NCI-H526 treated with DMSO at 0.1 percent for 48 hours (cell line): ENCODE measurements around the gene EXT2.

Experiments used
- DNase-seq: peaks from one replicate; lab custom pipeline; 2025; lab: John Stamatoyannopoulos, UW

EXT2 gene

GRCh38 chr11:44095506-44096359, at the start of gene EXT2:
EXT2 (plus strand) TSS chr11:44095678; CDS start chr11:44107713, 12,035 bp downstream.
- DNase-seq = peak; percentile 75

- DNase-seq = no peak
These were observed 49.3 kb upstream of the EXT2 start for GRCh38 chr11:44046182-44046581.

GRCh38 chr11:44047298-44047697, 48.2 kb upstream of the EXT2 start:
- DNase-seq = no peak

DNA sequence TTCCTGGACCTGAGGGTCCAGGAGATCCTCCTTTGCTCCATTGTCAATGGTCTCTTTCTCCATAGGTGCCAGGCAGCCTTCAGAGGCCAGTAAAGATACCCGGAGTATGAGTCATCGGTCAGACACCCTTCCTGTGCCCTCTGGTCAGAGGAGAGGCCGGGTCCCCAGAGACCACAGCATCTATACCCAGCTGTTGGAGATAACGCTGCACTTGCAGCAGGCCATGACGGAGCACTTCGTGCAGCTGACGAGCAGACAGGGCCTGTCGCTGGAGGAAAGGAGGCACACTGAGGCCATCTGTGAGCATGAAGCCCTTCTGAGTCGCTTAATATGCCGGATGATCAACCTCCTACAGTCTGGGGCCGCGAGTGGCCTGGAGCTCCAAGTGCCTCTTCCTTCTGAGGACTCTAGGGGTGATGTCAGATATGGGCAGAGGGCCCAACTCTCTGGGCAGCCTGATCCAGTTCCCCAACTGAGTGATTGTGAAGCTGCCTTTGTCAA, 47.5 kb upstream of the EXT2 start, which contains the start of gene ACCSL:
Gene ACCSL (plus strand): TSS at position 51 of the 501 bp plus-strand sequence. CDS start 56 bp downstream, at position 107.
- no peak for DNase-seq

GRCh38 chr11:44049832-44050231, 45.6 kb upstream of the EXT2 start:
- DNase-seq = no peak

GRCh38 chr11:44051171-44051570, 44.3 kb upstream of the EXT2 start:
- no peak for DNase-seq

- no peak for DNase-seq
These were observed 38.1 kb upstream of the EXT2 start for GRCh38 chr11:44057340-44057739.

DNA sequence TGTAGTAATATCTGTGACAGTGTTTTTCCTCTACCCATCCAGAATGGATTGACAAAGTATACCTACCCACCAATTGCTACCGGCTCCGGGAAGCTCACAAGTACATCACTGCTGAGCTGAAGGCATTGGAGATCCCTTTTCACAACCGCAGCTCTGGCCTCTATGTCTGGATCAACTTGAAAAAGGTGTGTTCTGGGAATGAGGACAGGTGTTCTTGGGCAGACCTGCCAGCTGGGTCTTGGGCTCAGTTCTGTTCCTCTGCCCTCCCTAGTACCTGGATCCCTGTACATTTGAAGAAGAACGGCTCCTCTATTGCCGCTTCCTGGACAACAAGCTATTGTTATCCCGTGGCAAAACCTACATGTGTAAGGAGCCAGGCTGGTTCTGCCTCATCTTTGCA, 37.2 kb upstream of the EXT2 start:
- DNase-seq = no peak

DNA sequence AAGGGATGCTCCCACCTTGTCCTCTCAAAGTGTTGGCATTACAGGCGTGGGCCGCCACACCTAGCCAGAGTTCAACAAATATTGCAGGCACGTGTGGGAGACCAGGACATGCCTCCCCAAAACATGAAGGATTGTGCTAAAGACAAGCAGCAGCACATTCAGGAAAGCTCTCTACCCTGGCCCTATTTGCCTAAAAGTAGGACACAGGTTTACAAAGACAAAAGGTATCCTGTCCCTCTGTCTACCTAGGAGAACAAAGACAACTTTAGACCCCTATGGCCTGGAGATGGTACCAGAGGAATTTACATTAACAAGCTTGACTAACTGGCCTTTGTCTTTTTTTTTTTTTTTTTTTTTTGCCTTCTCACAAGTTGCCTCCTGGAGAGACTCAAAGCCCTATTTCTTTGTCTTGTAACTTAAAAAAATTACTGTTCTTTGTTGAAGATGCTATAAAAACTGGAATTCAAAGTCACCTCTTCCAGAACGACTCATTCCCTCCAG, 30.3 kb upstream of the EXT2 start:
- no peak for DNase-seq

- DNase-seq = peak; percentile 79
These were observed 29.4 kb upstream of the EXT2 start, which contains the start of gene ACCS for GRCh38 chr11:44065841-44066731. ACCS (plus strand) TSS chr11:44066270; CDS start chr11:44067628, 1,358 bp downstream.

DNA sequence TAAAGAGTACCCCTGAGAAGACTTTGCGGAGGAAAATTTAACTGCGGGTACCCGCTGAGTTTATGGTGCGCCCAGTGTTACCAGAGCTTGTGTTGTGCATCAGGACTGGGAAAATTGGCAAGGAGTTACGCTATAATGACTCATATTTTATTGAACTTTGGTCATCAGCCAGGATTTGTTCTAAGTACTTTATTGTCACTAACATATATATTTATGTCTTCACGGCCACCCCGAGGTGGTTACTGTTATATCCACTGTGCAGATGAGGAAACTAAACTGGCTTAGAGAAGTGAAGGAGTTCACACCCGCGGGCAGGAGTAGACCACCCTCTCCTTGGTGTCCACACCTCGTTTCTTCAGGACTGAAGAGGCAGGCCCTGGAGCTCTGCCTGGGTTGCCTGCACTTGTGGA, 28.7 kb upstream of the EXT2 start:
- DNase-seq = no peak

GRCh38 chr11:44067266-44067665, 28.2 kb upstream of the EXT2 start:
- no peak for DNase-seq

DNA sequence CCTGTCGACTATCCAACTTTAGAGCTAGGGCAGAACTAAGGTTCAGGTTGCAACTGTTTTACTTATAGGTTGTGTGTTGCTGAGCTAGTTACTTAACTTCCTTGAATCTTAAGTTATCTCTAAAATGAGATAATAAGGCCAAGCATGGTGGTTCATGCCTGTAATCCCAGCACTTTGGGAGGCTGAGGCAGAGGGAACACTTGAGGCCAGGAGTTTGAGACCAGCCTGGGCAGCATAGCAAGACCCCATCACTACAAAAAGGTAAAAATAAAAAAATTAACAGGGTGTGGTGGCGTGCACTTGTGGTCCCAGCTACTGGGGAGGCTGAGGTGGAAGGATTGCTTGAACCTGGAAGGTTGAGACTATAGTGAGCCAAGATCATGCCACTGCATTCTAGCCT, 27.3 kb upstream of the EXT2 start:
- no peak for DNase-seq

GRCh38 chr11:44071157-44071556, 24.3 kb upstream of the EXT2 start:
- no peak for DNase-seq

DNA sequence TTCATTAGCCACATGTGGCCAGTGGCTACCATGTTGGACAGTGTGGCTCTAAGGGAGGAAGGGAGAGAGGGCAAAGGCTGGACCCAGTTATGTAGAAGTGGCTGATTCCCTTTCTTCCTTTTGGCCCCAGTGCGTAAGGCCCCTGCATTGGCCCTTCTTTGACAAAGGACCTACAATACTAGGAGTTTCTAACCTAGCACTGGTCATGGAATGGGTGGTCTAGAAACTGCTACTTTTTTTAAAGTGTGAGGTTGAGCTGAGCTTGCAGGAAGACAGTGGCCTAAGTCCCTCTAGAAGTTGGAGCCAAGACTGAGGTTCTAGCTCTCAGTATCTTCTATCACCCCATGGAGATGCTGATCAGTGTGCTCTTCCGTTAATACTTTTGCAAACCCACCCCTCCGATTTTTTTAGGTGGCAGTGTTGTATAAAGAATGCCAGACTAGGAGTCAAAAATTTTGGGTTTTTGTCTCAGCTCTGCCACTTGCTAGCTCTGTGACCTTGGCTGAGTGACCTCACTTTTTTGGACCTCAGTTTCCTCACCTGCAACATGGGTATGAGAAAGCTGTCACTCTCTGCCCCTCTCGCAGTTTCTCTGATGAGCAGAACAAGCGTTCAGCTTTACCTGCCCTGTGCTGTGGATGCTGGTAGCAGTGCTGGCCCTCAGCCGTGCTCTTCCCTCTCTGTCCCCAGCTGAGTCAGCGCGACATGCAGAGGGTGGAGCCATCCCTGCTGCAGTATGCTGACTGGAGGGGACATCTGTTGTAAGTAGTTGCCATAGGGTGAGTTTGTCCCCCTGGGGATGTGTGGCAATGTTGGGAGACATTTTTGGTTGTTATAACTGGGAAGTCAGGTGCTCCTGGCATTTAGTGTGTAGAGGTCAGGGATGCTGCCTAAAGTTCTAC, 22.5 kb upstream of the EXT2 start:
- DNase-seq = no peak

GRCh38 chr11:44078794-44079193, 16.7 kb upstream of the EXT2 start:
- DNase-seq = no peak

DNA sequence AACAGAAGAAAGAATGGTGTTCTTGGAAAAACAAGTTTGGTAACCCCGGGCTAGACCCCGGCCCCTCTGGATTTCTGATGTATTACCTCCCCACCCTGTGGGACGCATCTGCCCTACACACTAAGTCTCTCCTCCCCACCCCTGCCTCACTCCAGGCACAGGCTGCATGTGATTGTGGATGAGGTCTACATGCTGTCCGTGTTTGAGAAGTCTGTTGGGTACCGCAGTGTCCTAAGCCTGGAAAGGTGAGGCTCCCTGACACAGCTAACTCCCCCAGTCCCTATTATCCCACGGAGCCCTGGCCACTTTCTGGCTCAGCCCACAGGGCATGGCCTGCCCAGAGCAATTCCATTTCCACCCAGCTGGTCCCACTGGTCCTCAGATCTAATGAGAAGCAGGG, 16.1 kb upstream of the EXT2 start:
- DNase-seq = no peak

DNA sequence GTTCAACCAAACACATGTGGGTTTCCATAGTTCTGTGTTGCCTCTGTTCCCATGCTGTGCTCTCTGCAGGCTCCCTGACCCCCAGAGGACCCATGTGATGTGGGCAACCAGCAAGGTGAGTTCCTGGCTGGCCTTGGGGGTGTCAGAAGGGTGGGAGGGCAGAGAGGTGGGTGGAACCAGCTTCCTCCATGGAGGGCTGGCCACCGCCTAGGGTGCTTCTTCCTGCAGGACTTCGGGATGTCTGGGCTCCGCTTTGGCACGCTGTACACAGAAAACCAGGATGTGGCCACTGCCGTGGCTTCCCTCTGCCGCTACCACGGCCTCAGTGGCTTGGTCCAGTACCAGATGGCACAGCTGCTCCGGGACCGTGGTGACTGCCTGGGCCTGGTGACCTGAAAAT, 14.5 kb upstream of the EXT2 start:
- DNase-seq = no peak

- DNase-seq = no peak
These were observed 12.8 kb upstream of the EXT2 start for GRCh38 chr11:44082645-44083044.

DNA sequence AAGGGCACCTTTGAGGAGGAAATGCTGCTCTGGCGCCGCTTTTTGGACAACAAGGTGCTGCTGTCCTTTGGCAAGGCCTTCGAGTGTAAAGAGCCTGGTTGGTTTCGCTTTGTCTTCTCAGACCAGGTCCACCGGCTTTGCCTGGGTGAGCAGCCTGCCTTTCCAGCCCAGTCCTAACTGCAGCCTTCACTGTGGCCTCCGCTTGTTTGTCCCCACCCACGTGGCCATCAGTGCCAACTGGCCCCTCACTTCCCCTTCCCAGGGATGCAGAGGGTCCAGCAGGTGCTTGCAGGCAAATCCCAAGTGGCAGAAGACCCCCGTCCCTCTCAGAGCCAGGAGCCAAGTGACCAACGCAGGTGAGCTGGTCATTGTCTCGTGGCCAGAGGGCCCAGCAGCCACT, 12.0 kb upstream of the EXT2 start:
- DNase-seq = no peak

- no peak for DNase-seq
These were observed 11.6 kb upstream of the EXT2 start for GRCh38 chr11:44083906-44084305.
